HG03469 (cell line): ENCODE measurements around the gene C19orf81.

ENCODE experiments used
- ATAC-seq: cut with Tn5 transposase; IDR thresholded peaks from one replicate; pipeline ENCODE4 v1.9.1; 2021; ENCODE audit warnings: mild to moderate bottlenecking, moderate library complexity, moderate number of reproducible peaks; ENCODE audit not compliant: unreplicated experiment

C19orf81 gene

GRCh38 chr19:50629194-50629593 lies 20.1 kb upstream of the C19orf81 start:
- ATAC-seq: no peak

- ATAC-seq: no peak
These were observed 19.4 kb upstream of the C19orf81 start for GRCh38 chr19:50629801-50630200.

- no peak for ATAC-seq
These were observed 17.0 kb upstream of the C19orf81 start for GRCh38 chr19:50632151-50632835.

GRCh38 chr19:50633359-50633758 lies 15.9 kb upstream of the C19orf81 start:
- no peak for ATAC-seq

- no peak for ATAC-seq
These were observed 15.3 kb upstream of the C19orf81 start for GRCh38 chr19:50633973-50634372.

GRCh38 chr19:50636317-50637085 lies 12.7 kb upstream of the C19orf81 start:
- no peak for ATAC-seq

GRCh38 chr19:50638600-50638999 lies 10.6 kb upstream of the C19orf81 start:
- ATAC-seq: no peak

- ATAC-seq: no peak
These were observed 9.8 kb upstream of the C19orf81 start, which contains the start of gene SYT3 for GRCh38 chr19:50639121-50640112. SYT3 (minus strand) TSS chr19:50639881; CDS start chr19:50637411, 2,470 bp downstream.

- ATAC-seq: no peak
These were observed 8.9 kb upstream of the C19orf81 start for GRCh38 chr19:50640368-50640767.

GRCh38 chr19:50644315-50644915 lies 4.8 kb upstream of the C19orf81 start:
- ATAC-seq: no peak

GRCh38 chr19:50645107-50645506 lies 4.1 kb upstream of the C19orf81 start:
- no peak for ATAC-seq

GRCh38 chr19:50646074-50646807 lies 3.0 kb upstream of the C19orf81 start:
- no peak for ATAC-seq

GRCh38 chr19:50647879-50648615 lies 1.2 kb upstream of the C19orf81 start:
- ATAC-seq: no peak

GRCh38 chr19:50648659-50649058 lies 586 bp upstream of the C19orf81 start:
- ATAC-seq: no peak

- ATAC-seq: no peak
These were observed 1.9 kb downstream of the C19orf81 start for GRCh38 chr19:50651174-50651573.

- no peak for ATAC-seq
These were observed 3.5 kb downstream of the C19orf81 start for GRCh38 chr19:50652722-50653121.

GRCh38 chr19:50654882-50655281 lies 5.6 kb downstream of the C19orf81 start:
- no peak for ATAC-seq

GRCh38 chr19:50657222-50657669 lies 8.0 kb downstream of the C19orf81 start:
- ATAC-seq: no peak
